ENCODE data around the gene POLR2J3.
"Not testable (repeated sequence)": the region's sequence is repeated elsewhere in the genome, so short reads cannot be mapped to it uniquely, and the experiment has no call there.

DNA sequence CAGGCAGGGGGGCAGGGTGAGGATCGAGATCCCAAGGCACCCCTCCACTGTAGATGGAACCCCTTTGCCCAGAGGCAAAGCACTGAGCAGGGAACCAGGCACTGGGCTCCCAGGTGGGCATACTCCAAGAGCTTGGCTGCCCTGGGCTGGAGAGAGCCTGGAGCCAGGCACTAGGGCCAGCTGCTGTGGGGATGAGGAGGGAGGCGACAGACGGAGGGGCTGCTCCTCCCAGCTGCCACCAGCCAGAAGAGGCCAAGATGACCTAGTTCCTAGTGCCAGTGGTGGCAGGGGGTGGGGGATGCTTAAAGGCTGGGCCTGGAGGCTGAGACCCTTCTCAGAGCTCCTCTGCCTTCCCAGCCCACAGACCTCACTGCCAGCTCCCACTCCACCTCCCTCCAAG is 42.5 kb upstream of the POLR2J3 start:
- TF ChIP-seq, protein P1, sequence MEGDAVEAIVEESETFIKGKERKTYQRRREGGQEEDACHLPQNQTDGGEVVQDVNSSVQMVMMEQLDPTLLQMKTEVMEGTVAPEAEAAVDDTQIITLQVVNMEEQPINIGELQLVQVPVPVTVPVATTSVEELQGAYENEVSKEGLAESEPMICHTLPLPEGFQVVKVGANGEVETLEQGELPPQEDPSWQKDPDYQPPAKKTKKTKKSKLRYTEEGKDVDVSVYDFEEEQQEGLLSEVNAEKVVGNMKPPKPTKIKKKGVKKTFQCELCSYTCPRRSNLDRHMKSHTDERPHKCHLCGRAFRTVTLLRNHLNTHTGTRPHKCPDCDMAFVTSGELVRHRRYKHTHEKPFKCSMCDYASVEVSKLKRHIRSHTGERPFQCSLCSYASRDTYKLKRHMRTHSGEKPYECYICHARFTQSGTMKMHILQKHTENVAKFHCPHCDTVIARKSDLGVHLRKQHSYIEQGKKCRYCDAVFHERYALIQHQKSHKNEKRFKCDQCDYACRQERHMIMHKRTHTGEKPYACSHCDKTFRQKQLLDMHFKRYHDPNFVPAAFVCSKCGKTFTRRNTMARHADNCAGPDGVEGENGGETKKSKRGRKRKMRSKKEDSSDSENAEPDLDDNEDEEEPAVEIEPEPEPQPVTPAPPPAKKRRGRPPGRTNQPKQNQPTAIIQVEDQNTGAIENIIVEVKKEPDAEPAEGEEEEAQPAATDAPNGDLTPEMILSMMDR (IDR thresholded peaks at IDR 0.05), result not testable (repeated sequence)
- not testable (repeated sequence) for TF ChIP-seq EP300, POLR2A, POLR2AphosphoS5 (IDR thresholded peaks at IDR 0.05)

Data from stomach (tissue), 4 donors.